Measurements from ENCODE around the gene RASGRF1.

DNA sequence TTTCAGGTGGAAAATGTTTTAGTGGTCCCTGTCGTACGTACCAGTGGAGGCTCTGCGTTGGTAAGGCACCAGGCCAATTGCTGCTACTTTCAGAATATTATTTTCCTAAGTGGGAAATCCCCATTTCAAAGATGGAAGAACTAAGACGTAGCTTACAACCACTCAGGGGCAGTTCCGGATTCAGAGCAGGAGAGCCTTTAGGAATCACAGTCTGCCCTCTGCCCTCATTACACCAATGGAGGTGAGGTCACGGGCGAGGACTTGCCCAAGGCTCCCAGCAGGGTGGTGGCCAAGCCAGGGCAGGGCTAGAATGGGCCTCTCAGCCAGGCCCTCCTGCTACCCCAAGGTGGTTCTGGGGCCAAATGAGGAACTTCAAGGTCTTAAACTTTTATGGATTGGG is 72.6 kb downstream of the RASGRF1 start:
- TF ChIP-seq CTCF (conservative IDR thresholded peaks at IDR 0.05; ENCODE audit: low read length) (no peak), EZH2phosphoT487 (IDR thresholded peaks at IDR 0.05; ENCODE audit: borderline replicate concordance) (no peak)
